Panc1 (cell line): ENCODE measurements around the gene LRP3.

Experiments used
- POLR2AphosphoS5 ChIP-seq: IDR thresholded peaks from 2 replicates; pipeline ENCODE4 v1.6.1; 2012; ENCODE audit warnings: mild to moderate bottlenecking, low read depth, low read length, moderate library complexity
- TF ChIP-seq, protein P1 (sequence below): fragments of 450-650 bp; IDR thresholded peaks from 2 replicates; pipeline ENCODE4 v1.5.1; 2017; ENCODE audit warnings: mild to moderate bottlenecking

DNA sequence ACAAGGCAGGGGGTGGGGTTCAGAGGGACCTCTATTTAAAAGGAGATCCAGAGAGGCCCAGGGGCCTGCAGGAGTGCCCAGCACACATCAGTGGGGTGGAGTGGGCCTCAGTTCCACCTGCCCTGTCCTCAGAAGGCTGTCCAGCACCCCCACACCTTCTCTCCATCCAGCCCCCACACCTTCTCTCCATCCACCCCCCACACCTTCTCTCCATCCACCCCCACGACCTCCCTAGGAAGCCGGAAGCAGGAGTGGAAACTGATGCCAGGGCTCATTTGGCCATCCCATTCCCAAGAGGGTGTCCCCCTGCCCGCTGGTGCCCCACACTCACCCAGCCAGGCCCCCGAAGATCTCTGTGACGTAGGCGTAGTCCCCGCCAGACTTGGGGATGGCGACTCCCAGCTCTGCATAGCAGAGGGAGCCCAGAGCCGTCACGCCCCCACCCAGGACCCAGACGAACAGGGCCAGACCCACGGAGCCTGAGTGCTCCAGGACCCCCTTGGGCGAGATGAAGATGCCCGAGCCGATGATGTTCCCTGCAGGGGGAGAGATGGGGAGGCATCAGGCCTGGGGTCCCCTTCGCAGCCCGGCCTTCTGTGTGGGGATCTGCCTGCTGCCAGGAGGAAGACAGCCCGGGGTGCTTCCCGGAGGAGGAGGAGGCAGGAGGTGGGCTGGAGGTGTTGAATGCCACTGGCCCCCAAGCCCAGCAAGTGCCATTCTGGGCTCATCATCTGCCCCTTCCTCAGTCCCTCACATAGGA is 21.5 kb downstream of the LRP3 start:
- TF ChIP-seq, protein P1, sequence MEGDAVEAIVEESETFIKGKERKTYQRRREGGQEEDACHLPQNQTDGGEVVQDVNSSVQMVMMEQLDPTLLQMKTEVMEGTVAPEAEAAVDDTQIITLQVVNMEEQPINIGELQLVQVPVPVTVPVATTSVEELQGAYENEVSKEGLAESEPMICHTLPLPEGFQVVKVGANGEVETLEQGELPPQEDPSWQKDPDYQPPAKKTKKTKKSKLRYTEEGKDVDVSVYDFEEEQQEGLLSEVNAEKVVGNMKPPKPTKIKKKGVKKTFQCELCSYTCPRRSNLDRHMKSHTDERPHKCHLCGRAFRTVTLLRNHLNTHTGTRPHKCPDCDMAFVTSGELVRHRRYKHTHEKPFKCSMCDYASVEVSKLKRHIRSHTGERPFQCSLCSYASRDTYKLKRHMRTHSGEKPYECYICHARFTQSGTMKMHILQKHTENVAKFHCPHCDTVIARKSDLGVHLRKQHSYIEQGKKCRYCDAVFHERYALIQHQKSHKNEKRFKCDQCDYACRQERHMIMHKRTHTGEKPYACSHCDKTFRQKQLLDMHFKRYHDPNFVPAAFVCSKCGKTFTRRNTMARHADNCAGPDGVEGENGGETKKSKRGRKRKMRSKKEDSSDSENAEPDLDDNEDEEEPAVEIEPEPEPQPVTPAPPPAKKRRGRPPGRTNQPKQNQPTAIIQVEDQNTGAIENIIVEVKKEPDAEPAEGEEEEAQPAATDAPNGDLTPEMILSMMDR = no peak
- TF ChIP-seq POLR2AphosphoS5 = no peak
